Adrenal gland (tissue), 12 donors: Measurements from ENCODE around the gene PALB2. TPM values are rescaled to one million over a fixed set of nuclear protein-coding genes. Genes with fewer than 3 reads are reported as not detected.
"Not testable (repeated sequence)": the region's sequence is repeated elsewhere in the genome, so short reads cannot be mapped to it uniquely, and the experiment has no call there.

ENCODE experiments used
- DNase-seq, 7 donors: peaks; one replicate each; pipeline ENCODE4 v3.0.0-alpha.2; 2019 to 2020
- H3K27ac ChIP-seq, 5 donors: fragments of 200-600 bp; sonication (generic) in 4 of 5; 1 replicate in 3 of 5; 2 replicates in 2 of 5; pipeline versions ENCODE4 v1.5.1 to v1.8.0; 2016 to 2020; ENCODE audit warnings: mild to moderate bottlenecking in 1 of 5
- H3K27me3 ChIP-seq: fragments of 200-600 bp; 2 replicates; pipeline ENCODE4 v1.8.0; 2021
- H3K36me3 ChIP-seq, 2 donors: fragments of 200-600 bp; replicated peaks in 1 of 2; 1 replicate in 1 of 2; 2 replicates in 1 of 2; pipeline versions ENCODE4 v1.5.1 to v1.8.0; 2018 to 2022
- H3K4me1 ChIP-seq, 2 donors: fragments of 200-600 bp; replicated peaks in 1 of 2; 1 replicate in 1 of 2; 2 replicates in 1 of 2; pipeline versions ENCODE4 v1.5.1 to v1.8.0; 2018 to 2021
- H3K4me3 ChIP-seq, 4 donors: fragments of 200-600 bp; sonication (generic) in 3 of 4; one replicate each; pipeline ENCODE4 v1.5.1; 2016 to 2018
- H3K9me3 ChIP-seq, 3 donors: fragments of 200-600 bp; sonication (generic) in 1 of 3; replicated peaks in 1 of 3; 1 replicate in 2 of 3; 2 replicates in 1 of 3; pipeline versions ENCODE4 v1.5.1 to v1.8.0; 2016 to 2021
- POLR2A ChIP-seq, 2 donors: fragments of 450-650 bp; IDR thresholded peaks; one replicate each; pipeline ENCODE4 v1.6.1; 2017; ENCODE audit warnings: antibody characterized with exemption in 2 of 2, mild to moderate bottlenecking in 2 of 2, moderate library complexity in 1 of 2
- WGBS, 4 donors: extraction: QIAGEN DNeasy Blood & Tissue Kit in 2 of 4; methylation state at CpG; one replicate each; pipeline versions ENCODE4 v1.1.5 to v1.1.7; 2013 to 2017; 5-methylcytosine and 5-hydroxymethylcytosine counted together
- intact Hi-C, 2 donors: fragments of 100-400 bp; cut with DNase I; formaldehyde crosslinking; loops; one replicate each; pipeline versions ENCODE4 v1.14.1 to v1.15.0; 2022 to 2023
- polyA plus RNA-seq, 3 donors: library from polyadenylated mRNA; stranded (reverse); fragments of 200-250 nt in 2 of 3; fragments of 350-450 nt in 1 of 3; fragmentation: Illumina TruSeq in 1 of 3; extraction: RNeasy Lipid Tissue Mini Kit (QIAGEN cat#74804) in 1 of 3; gene quantifications; one replicate each; pipeline ENCODE4 v1.2.3, GENCODE V29; 2013 to 2014
- total RNA-seq, 9 donors: library from RNA; depleted of rRNA in 4 of 9; stranded (reverse); fragments of >200 nt in 4 of 9; fragments of 120-200 nt in 1 of 9; fragmentation: NEBNext Ultra II Directional in 1 of 9; extraction: Animal tissue kit (Norgen Biotek cat#: 25700) in 1 of 9; gene quantifications; one replicate each; pipeline versions ENCODE4 v1.1.0 to v1.2.4, GENCODE V29; 2013 to 2023
- TF ChIP-seq, protein P1 (sequence below), 6 experiments: fragments of 450-650 bp in 4 of 6; fragments of 200-600 bp in 2 of 6; sonication (generic) in 1 of 6; IDR thresholded peaks; 1 replicate in 5 of 6; 2 replicates in 1 of 6; pipeline versions ENCODE4 v1.5.1 to v1.8.0; 2016 to 2021; ENCODE audit warnings: antibody characterized with exemption in 6 of 6, mild to moderate bottlenecking in 2 of 6, moderate library complexity in 1 of 6
- donor health status: healthy with polysubstance abuse.
- donor health status: Bipolar disorder and iron deficiency.
- donor health status: DM: yes; HTN: yes; CAD: no.
- donor health status: DM: no; HTN: no; CAD: no.
- donor health status: DM: no; HTN: no; CAD: no.
- donor health status: DM: yes; HTN: yes; CAD: no.

The PALB2 gene
- total and polyA plus RNA-seq, 12 donors = 2.8 to 16.4 (median 10.4) TPM

DNA sequence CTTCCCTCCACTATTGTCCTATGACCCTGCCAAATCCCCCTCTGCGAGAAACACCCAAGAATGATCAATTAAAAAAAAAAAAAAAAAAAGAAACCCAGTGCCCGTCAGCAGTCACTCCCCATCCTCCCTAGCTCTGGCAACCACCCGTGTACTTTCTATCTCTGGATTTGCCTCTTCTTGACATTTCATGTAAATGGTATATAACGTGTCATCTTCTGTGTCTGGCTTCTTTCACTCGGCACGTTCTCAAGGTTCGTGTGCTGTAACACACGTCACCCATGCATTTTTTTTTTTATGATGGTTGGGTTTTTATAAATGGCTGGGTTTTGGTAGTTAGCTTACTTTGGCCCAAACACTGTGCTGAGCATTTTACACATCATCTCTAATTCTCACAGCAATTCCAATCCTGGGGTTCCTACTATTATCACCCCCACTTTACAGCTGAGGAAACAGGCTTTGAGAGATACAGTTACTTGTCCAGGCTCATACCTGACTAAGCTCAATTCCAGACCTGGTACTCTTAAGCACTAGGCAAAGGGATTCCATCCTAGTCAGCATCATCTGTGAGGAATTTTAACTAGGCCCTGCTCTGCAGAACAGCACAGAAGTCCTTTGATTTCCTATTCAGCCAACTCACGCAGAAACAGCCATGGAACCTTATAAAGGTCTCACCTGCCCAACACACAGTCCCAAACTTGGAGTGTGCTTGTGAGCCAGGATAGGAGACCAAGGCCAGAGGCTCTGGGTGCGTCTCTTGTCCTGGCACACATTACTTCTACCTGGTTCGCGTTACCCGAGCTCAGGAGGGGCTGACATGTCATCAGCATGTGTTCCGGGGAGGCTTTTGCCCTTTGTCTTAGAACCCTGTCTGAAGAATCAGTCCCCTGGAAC is 56.7 kb downstream of the PALB2 start:
- no peaks in the 10 kb centered on the region for H3K9me3 ChIP-seq

DNA sequence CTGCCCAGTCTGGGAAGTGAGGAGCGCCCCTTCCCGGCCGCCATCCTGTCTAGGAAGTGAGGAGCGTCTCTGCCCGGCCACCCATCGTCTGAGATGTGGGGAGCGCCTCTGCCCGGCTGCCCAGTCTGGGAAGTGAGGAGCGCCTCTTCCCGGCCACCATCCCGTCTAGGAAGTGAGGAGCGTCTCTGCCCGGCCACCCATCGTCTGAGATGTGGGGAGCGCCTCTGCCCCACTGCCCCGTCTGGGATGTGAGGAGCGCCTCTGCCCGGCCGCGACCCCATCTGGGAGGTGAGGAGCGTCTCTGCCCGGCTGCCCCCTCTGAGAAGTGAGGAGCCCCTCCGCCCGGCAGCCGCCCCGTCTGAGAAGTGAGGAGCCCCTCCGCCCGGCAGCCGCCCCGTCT is 57.8 kb downstream of the PALB2 start:
- H3K36me3 ChIP-seq = peaks cover 0 to 69% of the 10 kb centered on the region in 2 donors
- H3K27me3 ChIP-seq, intact Hi-C loops, H3K27ac ChIP-seq, H3K9me3 ChIP-seq, H3K4me3 ChIP-seq, DNase-seq, H3K4me1 ChIP-seq: not testable (repeated sequence)
- WGBS, 4 donors = 93 to 95% methylated on average over 23 to 26 of the region's 30 CpGs; no CpG with 5 or more reads in 2 of the 4 donors

More for the DNA sequence above, 56.7 kb downstream of the PALB2 start:
- Histone ChIP-seq H3K27me3 (no peaks in the 10 kb centered on the region), H3K36me3 (peaks cover 0 to 80% of the 10 kb centered on the region in 2 donors), H3K4me3 (no peak overlapping the region), H3K27ac (no peak overlapping the region), H3K4me1 (no peaks in the 10 kb centered on the region)
- no peak for DNase-seq
- 75 to 91% (median 84%) methylated on average over 12 to 13 of the region's 14 CpGs for WGBS, 4 donors
- intact Hi-C loops = no loop called here
- TF ChIP-seq, protein P1, sequence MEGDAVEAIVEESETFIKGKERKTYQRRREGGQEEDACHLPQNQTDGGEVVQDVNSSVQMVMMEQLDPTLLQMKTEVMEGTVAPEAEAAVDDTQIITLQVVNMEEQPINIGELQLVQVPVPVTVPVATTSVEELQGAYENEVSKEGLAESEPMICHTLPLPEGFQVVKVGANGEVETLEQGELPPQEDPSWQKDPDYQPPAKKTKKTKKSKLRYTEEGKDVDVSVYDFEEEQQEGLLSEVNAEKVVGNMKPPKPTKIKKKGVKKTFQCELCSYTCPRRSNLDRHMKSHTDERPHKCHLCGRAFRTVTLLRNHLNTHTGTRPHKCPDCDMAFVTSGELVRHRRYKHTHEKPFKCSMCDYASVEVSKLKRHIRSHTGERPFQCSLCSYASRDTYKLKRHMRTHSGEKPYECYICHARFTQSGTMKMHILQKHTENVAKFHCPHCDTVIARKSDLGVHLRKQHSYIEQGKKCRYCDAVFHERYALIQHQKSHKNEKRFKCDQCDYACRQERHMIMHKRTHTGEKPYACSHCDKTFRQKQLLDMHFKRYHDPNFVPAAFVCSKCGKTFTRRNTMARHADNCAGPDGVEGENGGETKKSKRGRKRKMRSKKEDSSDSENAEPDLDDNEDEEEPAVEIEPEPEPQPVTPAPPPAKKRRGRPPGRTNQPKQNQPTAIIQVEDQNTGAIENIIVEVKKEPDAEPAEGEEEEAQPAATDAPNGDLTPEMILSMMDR (IDR thresholded peaks at IDR 0.05) = no peak

DNA sequence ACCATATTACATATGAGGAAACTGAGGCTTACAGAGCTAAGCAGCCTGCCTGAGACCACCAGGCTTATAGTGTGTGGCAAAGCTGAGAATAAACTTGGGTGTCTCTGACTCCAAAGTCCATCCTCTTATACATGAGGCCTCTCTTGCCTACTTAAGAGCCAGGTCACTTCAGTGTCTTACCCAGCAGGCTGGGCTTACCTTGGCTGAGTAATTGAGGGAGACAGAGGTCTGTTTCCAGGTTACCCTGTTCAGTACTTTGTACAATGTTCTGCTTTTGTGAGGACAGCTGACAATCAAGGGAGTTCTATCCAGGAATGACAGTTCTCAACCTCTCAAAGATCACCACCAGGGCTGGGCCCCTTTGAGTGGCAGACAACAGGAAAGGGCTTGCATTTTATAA is 59.3 kb downstream of the PALB2 start:
- H3K9me3 ChIP-seq = no peaks in the 10 kb centered on the region
- no peak overlapping the region for H3K4me3 ChIP-seq
- no peaks in the 10 kb centered on the region for H3K27me3 ChIP-seq
- peaks cover 0 to 57% of the 10 kb centered on the region in 2 donors for H3K36me3 ChIP-seq
- TF ChIP-seq, protein P1 (IDR thresholded peaks at IDR 0.05) = no peak
- TF ChIP-seq POLR2A (IDR thresholded peaks at IDR 0.05) = no peak
- no peak for DNase-seq
- no peak overlapping the region for H3K27ac ChIP-seq
- peaks cover 0 to 9% of the 10 kb centered on the region in 2 donors for H3K4me1 ChIP-seq
- intact Hi-C loops = no loop called here

DNA sequence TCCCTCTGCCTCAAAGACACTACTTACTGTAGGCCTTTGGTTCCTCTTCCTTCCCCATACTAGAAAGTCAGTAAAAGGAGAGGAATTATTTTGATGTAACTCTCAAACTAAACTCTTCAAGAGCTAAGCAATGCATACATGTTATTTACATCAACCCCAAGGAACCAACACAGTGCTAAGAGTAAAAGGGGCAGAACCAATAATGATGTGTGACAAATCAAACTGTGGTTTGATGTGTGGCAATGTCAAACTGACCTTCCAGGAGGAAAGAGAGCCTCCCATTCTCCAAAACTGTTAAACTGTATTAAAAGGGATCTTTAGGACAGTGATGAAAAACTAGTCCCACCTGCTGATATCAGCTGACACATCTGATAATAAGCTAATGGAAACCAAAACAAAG is 60.7 kb downstream of the PALB2 start:
- no peak overlapping the region for H3K4me3 ChIP-seq
- DNase-seq = no peak
- no peak for TF ChIP-seq POLR2A (IDR thresholded peaks at IDR 0.05)
- TF ChIP-seq, protein P1 (IDR thresholded peaks at IDR 0.05) = no peak
- H3K36me3 ChIP-seq = peaks cover 0 to 43% of the 10 kb centered on the region in 2 donors
- H3K4me1 ChIP-seq = peaks cover 0 to 9% of the 10 kb centered on the region in 2 donors
- no peak overlapping the region for H3K27ac ChIP-seq
- H3K27me3 ChIP-seq = no peaks in the 10 kb centered on the region
- intact Hi-C loops = no loop called here
- no peaks in the 10 kb centered on the region for H3K9me3 ChIP-seq

DNA sequence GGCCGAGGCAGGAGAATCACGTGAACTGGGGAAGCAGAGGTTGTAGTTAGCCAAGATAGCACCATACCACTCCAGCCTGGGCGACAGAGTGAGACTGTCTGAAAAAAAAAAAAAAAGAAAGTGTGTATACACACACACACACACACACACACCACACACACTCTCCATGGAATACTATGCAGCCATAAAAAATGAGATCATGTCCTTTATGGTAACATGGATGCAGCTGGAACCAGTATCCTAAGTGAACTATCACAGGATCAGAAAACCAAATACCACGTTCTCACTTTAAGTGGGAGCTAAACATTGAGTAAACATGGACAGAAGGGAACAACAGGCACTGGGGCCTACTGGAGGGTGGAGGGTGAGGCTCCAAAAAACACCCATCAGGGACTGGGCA is 61.7 kb downstream of the PALB2 start:
- H3K9me3 ChIP-seq = no peaks in the 10 kb centered on the region
- no peak overlapping the region for H3K27ac ChIP-seq
- no peak overlapping the region for H3K4me3 ChIP-seq
- peaks cover 0 to 39% of the 10 kb centered on the region in 2 donors for H3K36me3 ChIP-seq
- no peaks in the 10 kb centered on the region for H3K27me3 ChIP-seq
- H3K4me1 ChIP-seq = peaks cover 0 to 9% of the 10 kb centered on the region in 2 donors
- intact Hi-C loops = no loop called here
- TF ChIP-seq POLR2A (IDR thresholded peaks at IDR 0.05) = no peak
- TF ChIP-seq, protein P1 (IDR thresholded peaks at IDR 0.05) = no peak
- DNase-seq = no peak
- 94 to 98% (median 97%) methylated on average over 4 of the region's 4 CpGs for WGBS, 4 donors
